Measurements from ENCODE around the gene DNAH7.

Gene DNAH7

GRCh38 chr2:195857132-195857531, 211.5 kb downstream of the DNAH7 start:
- no peak for DNase-seq

GRCh38 chr2:195850764-195851163, 217.9 kb downstream of the DNAH7 start:
- DNase-seq: no peak

- no peak for DNase-seq
Measured at GRCh38 chr2:195848119-195848899, 220.3 kb downstream of the DNAH7 start.

- DNase-seq: no peak
Measured at GRCh38 chr2:195842932-195843331, 225.7 kb downstream of the DNAH7 start.

- DNase-seq: no peak
Measured at GRCh38 chr2:195838002-195838401, 230.6 kb downstream of the DNAH7 start.

DNA sequence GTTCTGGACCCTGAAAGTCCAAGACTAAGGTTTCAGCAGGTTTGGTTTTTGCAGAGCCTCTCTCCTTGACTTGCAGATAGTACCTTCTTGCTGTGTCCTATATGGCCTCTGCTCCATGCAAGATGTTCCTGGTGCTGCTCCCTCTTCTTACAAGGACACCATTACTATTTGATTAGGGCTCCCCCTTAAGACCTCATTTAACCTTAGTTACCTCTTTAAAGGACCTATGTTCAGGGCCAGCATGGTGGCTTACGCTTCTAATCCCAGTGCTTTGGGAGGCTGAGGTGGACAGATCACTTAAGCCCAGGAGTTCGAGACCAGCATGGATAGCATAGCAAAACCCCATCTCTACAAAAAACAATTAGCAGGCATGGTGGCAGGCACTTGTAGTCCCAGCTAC, 232.6 kb downstream of the DNAH7 start:
- no peak for DNase-seq

DNA sequence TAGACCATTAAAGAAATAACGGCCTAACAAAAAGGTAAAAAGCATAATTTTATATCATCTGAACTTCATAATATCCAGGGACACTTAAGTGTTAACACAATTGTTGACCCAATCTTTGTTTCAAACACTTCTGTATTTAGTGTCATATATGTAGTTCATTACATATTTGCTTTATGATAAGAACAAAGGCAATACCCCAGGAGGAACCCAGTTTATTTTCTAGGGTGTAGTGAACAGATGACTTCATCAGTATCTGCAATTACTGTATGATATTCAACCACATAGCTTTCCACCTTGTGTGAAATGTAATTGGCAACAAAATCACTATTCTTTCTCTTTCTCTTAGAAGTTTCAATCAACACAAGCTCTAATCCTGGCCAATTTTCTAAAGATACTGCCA, 233.8 kb downstream of the DNAH7 start:
- no peak for DNase-seq

GRCh38 chr2:195830968-195831950, 237.4 kb downstream of the DNAH7 start:
- DNase-seq: no peak

- DNase-seq: no peak
Measured at GRCh38 chr2:195824478-195824877, 244.2 kb downstream of the DNAH7 start.

DNA sequence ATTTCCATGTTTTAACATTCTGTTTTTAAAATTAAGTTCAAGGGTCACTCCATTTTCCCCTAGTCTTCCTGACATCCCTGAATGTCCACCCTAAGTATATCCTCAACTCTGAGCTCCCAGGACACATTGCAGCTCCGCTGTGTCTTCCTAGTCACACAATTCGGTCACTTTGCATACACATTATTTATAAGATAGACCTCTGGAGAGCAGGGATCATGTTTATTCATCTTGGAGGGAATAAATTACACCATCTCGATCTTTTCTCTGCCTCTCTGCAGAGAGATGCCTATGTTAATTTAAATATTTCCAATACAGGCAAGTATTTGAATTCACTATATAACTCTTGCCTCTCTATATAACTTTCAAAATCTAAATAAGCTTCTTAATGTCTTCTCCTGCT, 245.4 kb downstream of the DNAH7 start:
- DNase-seq: no peak

GRCh38 chr2:195821566-195821932, 247.1 kb downstream of the DNAH7 start:
- DNase-seq: no peak

DNA sequence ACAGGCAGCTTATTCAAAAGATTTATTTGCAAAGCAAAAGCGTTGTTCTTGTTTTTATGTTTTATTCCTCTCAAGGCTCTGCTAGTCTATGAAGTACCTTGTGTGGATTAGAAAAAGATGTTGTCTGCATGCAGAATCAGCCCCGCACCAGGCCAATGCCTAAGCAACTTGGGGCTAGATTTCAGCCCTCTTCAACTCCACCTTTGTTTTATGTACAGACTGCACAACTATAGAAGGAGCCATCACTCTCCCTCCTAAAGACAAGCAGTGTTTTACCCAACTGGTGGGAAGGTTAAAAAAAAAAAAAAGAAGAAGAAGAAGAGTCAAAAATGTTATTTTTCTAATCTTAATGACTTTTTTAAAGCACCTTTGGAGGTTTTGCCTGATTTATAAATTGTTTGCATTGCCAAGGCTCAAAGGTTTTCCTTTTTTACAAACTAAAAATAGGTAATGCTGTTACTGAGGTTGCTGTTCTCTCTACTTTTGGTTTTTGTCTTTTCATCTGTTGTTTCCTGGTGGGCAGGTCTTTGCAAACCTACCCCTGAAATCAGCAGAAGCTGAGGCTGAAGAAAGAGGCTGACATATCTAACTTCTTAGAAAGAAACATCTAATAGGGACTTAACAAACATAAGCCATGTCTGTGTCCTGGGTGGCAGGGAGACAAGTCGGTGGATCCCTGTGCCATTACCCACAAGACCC, 247.6 kb downstream of the DNAH7 start:
- DNase-seq: no peak

GRCh38 chr2:195820373-195820772, 248.3 kb downstream of the DNAH7 start:
- no peak for DNase-seq

DNA sequence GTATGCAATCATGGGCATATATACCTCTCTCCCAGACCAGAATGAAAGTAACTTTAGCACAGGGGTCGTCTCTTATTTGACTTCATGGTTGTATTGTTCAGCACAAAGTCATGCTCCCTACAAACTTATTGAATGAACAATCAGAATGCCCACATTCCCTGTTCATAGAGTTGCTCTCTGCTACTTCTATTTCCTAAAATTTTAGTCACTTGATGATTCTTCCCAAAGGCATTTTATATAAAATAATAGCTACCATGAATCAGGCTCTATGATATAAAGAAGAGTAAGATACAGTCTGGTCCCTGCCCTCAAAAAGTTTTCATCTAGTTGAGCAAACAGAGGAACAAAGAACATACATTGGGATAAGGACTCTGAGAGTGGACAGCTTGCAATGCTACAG, 249.4 kb downstream of the DNAH7 start:
- no peak for DNase-seq

- DNase-seq: no peak
Measured at GRCh38 chr2:195818526-195818925, 250.1 kb downstream of the DNAH7 start.

DNA sequence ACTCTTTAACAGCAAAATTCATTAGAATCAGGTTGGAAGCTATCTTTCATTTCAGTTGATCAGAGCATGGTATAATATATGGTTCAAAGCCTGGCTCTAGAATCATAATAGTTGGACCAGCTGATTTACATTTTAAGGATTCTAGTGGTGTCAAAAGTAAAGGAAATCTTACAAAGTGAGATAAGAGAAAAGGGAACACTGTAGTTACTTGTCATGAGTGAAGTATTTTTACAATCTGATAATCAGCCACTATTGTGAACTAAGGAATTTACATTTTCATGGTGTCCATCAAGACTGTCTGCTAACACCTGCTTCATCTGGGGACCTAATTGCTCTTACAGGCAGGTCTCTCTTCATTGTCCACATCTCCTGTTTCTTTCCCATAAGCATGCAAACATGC, 250.5 kb downstream of the DNAH7 start:
- DNase-seq: no peak

DNA sequence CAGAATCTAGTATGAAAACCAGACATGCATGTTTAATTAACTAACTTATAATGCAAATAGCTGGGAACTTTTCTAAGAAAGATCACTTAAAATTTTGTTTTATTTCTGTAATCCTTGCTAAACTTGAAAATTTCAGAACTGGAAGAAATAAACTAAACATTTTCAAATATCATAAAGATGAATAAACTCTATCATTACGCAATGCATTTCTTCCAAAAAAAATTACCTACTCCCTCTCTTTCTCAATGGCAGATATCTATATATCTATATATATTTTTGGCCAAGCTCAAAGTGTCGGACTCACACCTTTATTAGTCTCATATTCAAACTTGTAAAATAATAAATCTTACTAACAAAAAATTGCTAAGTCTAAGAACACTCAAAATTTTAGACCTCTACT, 253.6 kb downstream of the DNAH7 start:
- no peak for DNase-seq

- no peak for DNase-seq
Measured at GRCh38 chr2:195813421-195813820, 255.2 kb downstream of the DNAH7 start.

GRCh38 chr2:195810340-195811098, 258.1 kb downstream of the DNAH7 start:
- no peak for DNase-seq

GRCh38 chr2:195808189-195808588, 260.4 kb downstream of the DNAH7 start:
- no peak for DNase-seq

- DNase-seq: no peak
Measured at GRCh38 chr2:195805283-195805976, 263.2 kb downstream of the DNAH7 start.

- DNase-seq: no peak
Measured at GRCh38 chr2:195795879-195796278, 272.8 kb downstream of the DNAH7 start.
